Calu3 (cell line): ENCODE results near the gene TDG. TPM values are rescaled to one million over a fixed set of nuclear protein-coding genes. Genes with fewer than 3 reads are reported as not detected.

Experiments
- BruUV-seq: library from RNA; stranded (reverse); fragments of 400-500 nt; replicated peaks from 2 replicates; lab custom pipeline; 2021; lab: Mats Ljungman, UMichigan
- CTCF ChIA-PET: fragments of 300-600 bp; sonication (Branson Sonifier 250); formaldehyde crosslinking; loops from one replicate; lab custom pipeline; 2022; ENCODE audit warnings: antibody characterized with exemption; lab: Charles Lee
- DNase-seq: peaks from one replicate; pipeline ENCODE4 v3.0.0; 2022
- H3K27ac Mint-ChIP-seq: one replicate; pipeline ENCODE4 v1.8.0; 2022; ENCODE audit warnings: mixed read lengths; ENCODE audit not compliant: unreplicated experiment
- H3K27me3 Mint-ChIP-seq: one replicate; pipeline ENCODE4 v1.8.0; 2022; ENCODE audit warnings: mixed read lengths; ENCODE audit not compliant: unreplicated experiment
- H3K36me3 Mint-ChIP-seq: one replicate; pipeline ENCODE4 v1.8.0; 2022; ENCODE audit warnings: mild to moderate bottlenecking, moderate library complexity, mixed read lengths; ENCODE audit not compliant: insufficient read depth, unreplicated experiment
- H3K4me1 Mint-ChIP-seq: one replicate; pipeline ENCODE4 v1.8.0; 2022; ENCODE audit warnings: mild to moderate bottlenecking, low read depth, mixed read lengths; ENCODE audit not compliant: unreplicated experiment
- H3K4me3 Mint-ChIP-seq: one replicate; pipeline ENCODE4 v1.8.0; 2022; ENCODE audit warnings: mild to moderate bottlenecking, low read depth, moderate library complexity, mixed read lengths; ENCODE audit not compliant: unreplicated experiment
- H3K9me3 Mint-ChIP-seq: one replicate; pipeline ENCODE4 v1.8.0; 2022; ENCODE audit warnings: low read depth, mixed read lengths; ENCODE audit not compliant: unreplicated experiment
- CTCF ChIP-seq: fragments of 200-600 bp; IDR thresholded peaks from one replicate; pipeline ENCODE4 v1.8.0; 2022; ENCODE audit warnings: antibody characterized with exemption; ENCODE audit not compliant: unreplicated experiment
- intact Hi-C: fragments of 100-400 bp; cut with micrococcal nuclease; formaldehyde crosslinking; loops from one replicate; pipeline ENCODE4 v1.10.0; 2022; ENCODE audit not compliant: unreplicated experiment
- total RNA-seq: library from RNA; stranded (reverse); gene quantifications from 2 replicates; pipeline ENCODE4 v1.2.3, GENCODE V29; 2022

The TDG gene
- total RNA-seq, 1 experiment from 2014 or later, result 35.3 TPM

- Mint-ChIP-seq H3K27ac (peak overlapping the region; percentile 100), H3K4me3 (peak overlapping the region; percentile 82), H3K36me3 (peaks cover 55% of the 10 kb centered on the region), H3K4me1 (peaks cover 31% of the 10 kb centered on the region), H3K9me3 (no peaks in the 10 kb centered on the region), H3K27me3 (no peaks in the 10 kb centered on the region)
- intact Hi-C loops, result loop anchor here (2.0 kb wide), 1 partner anchor 44 kb away; no protein-coding TSS in a partner anchor
- no peak for DNase-seq
- no TSS peak for BruUV-seq
- TF ChIP-seq CTCF, result no peak
- CTCF ChIA-PET, result no interaction called here
These were observed 37.0 kb upstream of the TDG start for GRCh38 chr12:103928682-103929045.

- peak overlapping the region; percentile 82 for H3K4me3 Mint-ChIP-seq
- H3K4me1 Mint-ChIP-seq, result peaks cover 35% of the 10 kb centered on the region
- peak overlapping the region; percentile 100 for H3K27ac Mint-ChIP-seq
- CTCF ChIA-PET, result interaction anchor here (0.7 to 1.2 kb wide), 6 partner anchors 12 to 354 kb away, joined by 3 to 6 read pairs (median 4); partner anchors contain the start of gene TDG
- H3K27me3 Mint-ChIP-seq, result no peaks in the 10 kb centered on the region
- TSS peak; percentile 91 for BruUV-seq
- no peaks in the 10 kb centered on the region for H3K9me3 Mint-ChIP-seq
- H3K36me3 Mint-ChIP-seq, result peaks cover 60% of the 10 kb centered on the region
- DNase-seq, result peak; percentile 81
- intact Hi-C loops, result loop anchor here (2.0 kb wide), 1 partner anchor 44 kb away; no protein-coding TSS in a partner anchor
- TF ChIP-seq CTCF, result no peak
These were observed 36.5 kb upstream of the TDG start for GRCh38 chr12:103929046-103929783.

GRCh38 chr12:103929784-103930033 is 36.0 kb upstream of the TDG start:
- H3K4me1 Mint-ChIP-seq, result peaks cover 40% of the 10 kb centered on the region
- DNase-seq, result no peak
- H3K27me3 Mint-ChIP-seq, result no peaks in the 10 kb centered on the region
- no peak for TF ChIP-seq CTCF
- H3K9me3 Mint-ChIP-seq, result no peaks in the 10 kb centered on the region
- intact Hi-C loops, result loop anchor here (2.0 to 5.0 kb wide), 2 partner anchors 45 to 127 kb away; no protein-coding TSS in a partner anchor
- H3K27ac Mint-ChIP-seq, result peak overlapping the region; percentile 100
- CTCF ChIA-PET, result interaction anchor here (0.7 to 1.2 kb wide), 8 partner anchors 13 to 355 kb away, joined by 3 to 6 read pairs (median 4); partner anchors contain the start of gene TDG
- peak overlapping the region; percentile 82 for H3K4me3 Mint-ChIP-seq
- H3K36me3 Mint-ChIP-seq, result peaks cover 65% of the 10 kb centered on the region
- no TSS peak for BruUV-seq

GRCh38 chr12:103930034-103930786 is 35.5 kb upstream of the TDG start, which contains the start of gene HSP90B1:
Gene HSP90B1, plus strand, starts transcription at chr12:103930410. Its CDS starts 106 bp downstream, at chr12:103930516.
- intact Hi-C loops, result loop anchor here (5.0 kb wide), 1 partner anchor 128 kb away; no protein-coding TSS in a partner anchor
- Mint-ChIP-seq H3K36me3 (peaks cover 70% of the 10 kb centered on the region), H3K27me3 (no peaks in the 10 kb centered on the region), H3K9me3 (no peaks in the 10 kb centered on the region), H3K4me1 (peaks cover 42% of the 10 kb centered on the region), H3K27ac (peak within 1 kb of the TSS; percentile 100), H3K4me3 (peak within 1 kb of the TSS; percentile 82)
- no peak for TF ChIP-seq CTCF
- CTCF ChIA-PET, result interaction anchor here (0.6 to 1.2 kb wide), 8 partner anchors 13 to 247 kb away, joined by 3 to 6 read pairs (median 4); partner anchors contain the start of gene TDG
- BruUV-seq, result no TSS peak
- DNase-seq, result peak; percentile 100
